ENCODE measurements around the gene STK32B. TPM values are rescaled to one million over a fixed set of nuclear protein-coding genes. Genes with fewer than 3 reads are reported as not detected.

Gene STK32B
- total RNA-seq, 4 donors from 2014 or later, result 0.46 to 0.68 (median 0.49) TPM; not detected in 1

- in situ Hi-C loops (cut with MboI; ENCODE audit: low sequenced_read_pairs in 4 of 4), result no loop called here
- H3K4me1 ChIP-seq, result no peaks in the 10 kb centered on the region
- intact Hi-C loops (cut with DNase I; ENCODE audit: low total_unique reads), result no loop called here
- H3K27me3 ChIP-seq, result no peaks in the 10 kb centered on the region
- TF ChIP-seq CTCF (IDR thresholded peaks at IDR 0.05 in 4 of 5, conservative IDR thresholded peaks at IDR 0.05 in 1 of 5) (no peak), POLR2A (IDR thresholded peaks at IDR 0.05) (no peak)
- no peaks in the 10 kb centered on the region for H3K9me3 ChIP-seq
- no peaks in the 10 kb centered on the region for H3K36me3 ChIP-seq
- no peak for ATAC-seq
- DNase-seq, result no peak
- no peak overlapping the region for H3K27ac ChIP-seq
- H3K4me3 ChIP-seq, result no peak overlapping the region
Measured at GRCh38 chr4:5215321-5215720, 164.0 kb downstream of the STK32B start.

GRCh38 chr4:5217421-5217820, 166.1 kb downstream of the STK32B start:
- in situ Hi-C loops (cut with MboI; ENCODE audit: low sequenced_read_pairs in 4 of 4), result no loop called here
- no peaks in the 10 kb centered on the region for H3K27me3 ChIP-seq
- intact Hi-C loops (cut with DNase I; ENCODE audit: low total_unique reads), result no loop called here

DNA sequence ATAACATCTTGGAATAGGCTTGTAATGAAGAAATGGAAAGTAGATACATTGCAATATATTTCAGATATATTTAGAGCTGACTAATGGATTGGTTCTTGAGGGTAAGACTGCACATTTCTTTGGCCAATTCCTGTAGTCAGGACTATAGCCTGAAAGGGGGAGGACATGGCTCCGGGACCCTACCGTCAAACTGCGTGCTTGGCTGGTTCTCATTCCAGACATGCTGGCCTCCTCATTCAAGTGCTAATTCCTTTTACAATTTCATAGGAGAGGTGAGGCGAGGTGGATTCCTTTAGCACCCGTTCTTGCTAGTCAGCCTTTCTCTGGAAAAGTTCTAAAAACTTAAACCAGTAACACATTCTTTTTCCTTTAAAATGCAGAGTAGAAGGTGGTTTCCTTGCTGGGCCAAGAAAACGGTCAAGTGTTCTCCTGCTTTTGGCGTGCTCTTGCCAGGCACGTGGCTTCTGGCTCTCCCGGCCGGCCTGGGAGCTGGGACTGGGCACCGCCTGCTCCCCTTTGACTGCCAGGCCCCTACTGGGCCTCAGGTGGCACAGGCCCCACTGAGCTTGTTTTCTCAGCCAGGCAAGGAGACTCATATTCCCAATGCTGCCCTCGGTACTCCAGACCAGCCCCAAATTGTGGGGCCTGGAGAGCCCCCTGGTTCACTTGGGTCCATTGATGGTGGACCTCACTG, 167.2 kb downstream of the STK32B start:
- Histone ChIP-seq H3K27ac (no peak overlapping the region), H3K4me3 (no peak overlapping the region), H3K9me3 (no peaks in the 10 kb centered on the region), H3K27me3 (no peaks in the 10 kb centered on the region), H3K4me1 (no peaks in the 10 kb centered on the region), H3K36me3 (no peaks in the 10 kb centered on the region)
- TF ChIP-seq CTCF (IDR thresholded peaks at IDR 0.05 in 4 of 5, conservative IDR thresholded peaks at IDR 0.05 in 1 of 5) (no peak), POLR2A (IDR thresholded peaks at IDR 0.05) (no peak)
- DNase-seq, result no peak
- in situ Hi-C loops (cut with MboI; ENCODE audit: low sequenced_read_pairs in 4 of 4) (no loop called here), intact Hi-C loops (cut with DNase I; ENCODE audit: low total_unique reads) (no loop called here)
- no peak for ATAC-seq

More at GRCh38 chr4:5217421-5217820, 166.1 kb downstream of the STK32B start:
- TF ChIP-seq POLR2A (IDR thresholded peaks at IDR 0.05) (no peak), CTCF (IDR thresholded peaks at IDR 0.05 in 4 of 5, conservative IDR thresholded peaks at IDR 0.05 in 1 of 5) (no peak)
- Histone ChIP-seq H3K27ac (no peak overlapping the region), H3K9me3 (no peaks in the 10 kb centered on the region), H3K4me3 (no peak overlapping the region), H3K36me3 (no peaks in the 10 kb centered on the region), H3K4me1 (no peaks in the 10 kb centered on the region)
- DNase-seq, result no peak
- no peak for ATAC-seq

DNA sequence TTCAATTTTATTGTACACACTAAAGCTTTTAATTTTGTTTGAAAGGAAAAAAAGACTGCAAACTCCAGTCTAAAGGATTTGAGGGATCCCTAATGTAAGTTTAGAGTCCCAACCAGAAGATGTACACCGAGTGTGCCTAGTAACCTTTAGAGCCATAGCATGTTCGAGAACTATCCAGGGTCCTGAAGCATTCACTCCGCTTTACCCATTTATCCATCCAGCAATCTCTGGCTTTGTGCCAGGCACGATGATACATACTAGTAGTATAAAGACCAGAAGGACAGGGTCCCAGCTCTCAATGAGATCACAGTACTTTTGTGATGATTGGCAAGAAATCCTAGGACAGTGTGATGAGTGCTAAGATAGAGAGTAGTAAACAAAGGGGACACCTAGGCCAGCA, 168.7 kb downstream of the STK32B start:
- TF ChIP-seq POLR2A (IDR thresholded peaks at IDR 0.05) (no peak), CTCF (IDR thresholded peaks at IDR 0.05 in 4 of 5, conservative IDR thresholded peaks at IDR 0.05 in 1 of 5) (no peak)
- ATAC-seq, result no peak
- no peak overlapping the region for H3K27ac ChIP-seq
- H3K9me3 ChIP-seq, result no peaks in the 10 kb centered on the region
- H3K36me3 ChIP-seq, result no peaks in the 10 kb centered on the region
- H3K4me1 ChIP-seq, result no peaks in the 10 kb centered on the region
- no peaks in the 10 kb centered on the region for H3K27me3 ChIP-seq
- no peak overlapping the region for H3K4me3 ChIP-seq
- no peak for DNase-seq
- intact Hi-C loops (cut with DNase I; ENCODE audit: low total_unique reads) (no loop called here), in situ Hi-C loops (cut with MboI; ENCODE audit: low sequenced_read_pairs in 4 of 4) (no loop called here)

GRCh38 chr4:5222047-5222446, 170.8 kb downstream of the STK32B start:
- intact Hi-C loops (cut with DNase I; ENCODE audit: low total_unique reads) (no loop called here), in situ Hi-C loops (cut with MboI; ENCODE audit: low sequenced_read_pairs in 4 of 4) (no loop called here)
- no peaks in the 10 kb centered on the region for H3K4me1 ChIP-seq
- no peaks in the 10 kb centered on the region for H3K9me3 ChIP-seq
- H3K27me3 ChIP-seq, result no peaks in the 10 kb centered on the region
- no peak for ATAC-seq
- TF ChIP-seq POLR2A (IDR thresholded peaks at IDR 0.05), result no peak
- no peak for TF ChIP-seq CTCF (IDR thresholded peaks at IDR 0.05 in 4 of 5, conservative IDR thresholded peaks at IDR 0.05 in 1 of 5)
- no peak overlapping the region for H3K4me3 ChIP-seq
- no peaks in the 10 kb centered on the region for H3K36me3 ChIP-seq
- H3K27ac ChIP-seq, result no peak overlapping the region
- DNase-seq, result no peak

Data from gastrocnemius medialis (tissue), 4 donors.